ENCODE data around the gene BCAS2. TPM values are rescaled to one million over a fixed set of nuclear protein-coding genes. Genes with fewer than 3 reads are reported as not detected.

BCAS2 gene
- total RNA-seq, 3 donors from 2014 or later: 27.0 to 35.9 (median 31.2) TPM

- DNase-seq (no peak), ATAC-seq (no peak)
- intact Hi-C loops (cut with DNase I, micrococcal nuclease): no loop called here
- Histone ChIP-seq H3K4me3 (no peak overlapping the region), H3K4me1 (ENCODE audit: low read depth) (no peaks in the 10 kb centered on the region), H3K36me3 (ENCODE audit: low read depth) (no peaks in the 10 kb centered on the region), H3K9me3 (no peaks in the 10 kb centered on the region)
- no peak for TF ChIP-seq CTCF (IDR thresholded peaks at IDR 0.05)
Observed at GRCh38 chr1:114521396-114522263, 59.8 kb downstream of the BCAS2 start.

Other genes starting within 250 kb of the BCAS2 start
- gene TRIM33, start 70.4 kb downstream of the BCAS2 start, total RNA-seq: 10 to 100 TPM; 28.6 to 38.1 (median 35.5) TPM
- gene DENND2C, start 88.4 kb upstream of the BCAS2 start, total RNA-seq: 1 to 10 TPM in 1 of 3 donors, under 1 TPM in 2; 0.80 to 1.6 (median 0.87) TPM
- gene AMPD1, start 113.9 kb upstream of the BCAS2 start, total RNA-seq: 1 to 10 TPM in 1 of 3 donors, under 1 TPM in 2; 0.44 to 2.0 (median 0.63) TPM
- gene NRAS, start 135.2 kb upstream of the BCAS2 start, total RNA-seq: 10 to 100 TPM; 25.3 to 51.1 (median 40.8) TPM
- gene CSDE1, start 176.4 kb upstream of the BCAS2 start, total RNA-seq: 100 to 1,000 TPM; 429 to 934 (median 439) TPM
- gene SIKE1, start 199.1 kb upstream of the BCAS2 start, total RNA-seq: 10 to 100 TPM; 34.5 to 35.5 (median 34.7) TPM